ENCODE measurements around the gene GRIN3B. TPM values are rescaled to one million over a fixed set of nuclear protein-coding genes. Genes with fewer than 3 reads are reported as not detected.
A peak's percentile ranks its signal among the peaks of the same experiment; 100 is the strongest.

Gene GRIN3B
- total RNA-seq, 2 donors from 2014 or later: 0.05 TPM; not detected in 1

- DNase-seq (ENCODE audit: low spot score): no peak
- intact Hi-C loops (cut with DNase I): loop anchor here in 1 of 2 donors (1.0 kb wide), 1 partner anchor 24 kb away; no protein-coding TSS in a partner anchor
Measured at GRCh38 chr19:1000591-1001537, 645 bp downstream of the GRIN3B start.

- DNase-seq (ENCODE audit: low spot score): peak; percentile 91
- intact Hi-C loops (cut with DNase I): no loop called here
Measured at GRCh38 chr19:1001538-1002166, 1.4 kb downstream of the GRIN3B start.

DNA sequence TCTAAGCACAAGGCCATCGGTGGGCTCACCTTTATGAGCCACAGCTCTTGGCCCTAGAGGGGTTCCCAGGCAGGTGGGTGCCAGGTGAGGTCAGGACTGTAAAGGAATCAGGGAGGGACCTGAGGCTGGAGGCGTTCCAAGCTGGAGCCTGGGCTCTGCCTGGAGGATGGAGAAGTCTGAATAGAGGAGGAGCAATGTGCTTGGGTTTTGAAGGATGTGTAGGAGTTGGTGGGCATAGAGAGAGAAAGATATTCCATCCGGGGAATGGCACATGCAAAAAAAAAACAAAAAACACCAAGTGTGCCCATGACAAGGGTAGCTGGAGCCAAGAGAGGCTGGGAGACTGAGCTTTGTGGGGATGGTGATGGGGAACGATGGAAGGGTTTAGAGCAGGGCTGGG lies 2.4 kb downstream of the GRIN3B start:
- DNase-seq (ENCODE audit: low spot score): no peak
- intact Hi-C loops (cut with DNase I): no loop called here

DNA sequence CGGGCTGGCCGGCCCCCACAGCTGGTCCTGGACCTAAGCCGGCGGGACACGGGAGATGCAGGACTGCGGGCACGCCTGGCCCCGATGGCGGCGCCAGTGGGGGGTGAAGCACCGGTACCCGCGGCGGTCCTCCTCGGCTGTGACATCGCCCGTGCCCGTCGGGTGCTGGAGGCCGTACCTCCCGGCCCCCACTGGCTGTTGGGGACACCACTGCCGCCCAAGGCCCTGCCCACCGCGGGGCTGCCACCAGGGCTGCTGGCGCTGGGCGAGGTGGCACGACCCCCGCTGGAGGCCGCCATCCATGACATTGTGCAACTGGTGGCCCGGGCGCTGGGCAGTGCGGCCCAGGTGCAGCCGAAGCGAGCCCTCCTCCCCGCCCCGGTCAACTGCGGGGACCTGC lies 3.1 kb downstream of the GRIN3B start:
- intact Hi-C loops (cut with DNase I): no loop called here
- no peak for DNase-seq (ENCODE audit: low spot score)

DNA sequence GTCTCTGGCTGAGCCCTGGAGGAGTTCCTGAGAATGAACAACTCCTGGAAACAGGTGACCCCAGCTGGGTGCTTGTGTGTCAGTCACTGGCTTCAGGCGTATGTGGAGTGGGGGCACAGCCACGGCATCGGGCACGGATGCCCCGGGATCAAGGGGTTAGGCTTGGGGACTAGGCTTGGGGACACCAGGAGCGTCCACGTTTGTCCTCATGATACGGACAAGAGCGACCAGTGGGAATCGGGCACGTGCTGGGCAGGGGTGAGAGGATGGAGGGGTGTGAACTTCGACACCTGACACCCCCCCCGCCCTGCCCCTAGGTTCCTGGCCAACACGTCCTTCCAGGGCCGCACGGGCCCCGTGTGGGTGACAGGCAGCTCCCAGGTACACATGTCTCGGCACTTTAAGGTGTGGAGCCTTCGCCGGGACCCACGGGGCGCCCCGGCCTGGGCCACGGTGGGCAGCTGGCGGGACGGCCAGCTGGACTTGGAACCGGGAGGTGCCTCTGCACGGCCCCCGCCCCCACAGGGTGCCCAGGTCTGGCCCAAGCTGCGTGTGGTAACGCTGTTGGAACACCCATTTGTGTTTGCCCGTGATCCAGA lies 4.1 kb downstream of the GRIN3B start:
- intact Hi-C loops (cut with DNase I): no loop called here
- no peak for DNase-seq (ENCODE audit: low spot score)

DNA sequence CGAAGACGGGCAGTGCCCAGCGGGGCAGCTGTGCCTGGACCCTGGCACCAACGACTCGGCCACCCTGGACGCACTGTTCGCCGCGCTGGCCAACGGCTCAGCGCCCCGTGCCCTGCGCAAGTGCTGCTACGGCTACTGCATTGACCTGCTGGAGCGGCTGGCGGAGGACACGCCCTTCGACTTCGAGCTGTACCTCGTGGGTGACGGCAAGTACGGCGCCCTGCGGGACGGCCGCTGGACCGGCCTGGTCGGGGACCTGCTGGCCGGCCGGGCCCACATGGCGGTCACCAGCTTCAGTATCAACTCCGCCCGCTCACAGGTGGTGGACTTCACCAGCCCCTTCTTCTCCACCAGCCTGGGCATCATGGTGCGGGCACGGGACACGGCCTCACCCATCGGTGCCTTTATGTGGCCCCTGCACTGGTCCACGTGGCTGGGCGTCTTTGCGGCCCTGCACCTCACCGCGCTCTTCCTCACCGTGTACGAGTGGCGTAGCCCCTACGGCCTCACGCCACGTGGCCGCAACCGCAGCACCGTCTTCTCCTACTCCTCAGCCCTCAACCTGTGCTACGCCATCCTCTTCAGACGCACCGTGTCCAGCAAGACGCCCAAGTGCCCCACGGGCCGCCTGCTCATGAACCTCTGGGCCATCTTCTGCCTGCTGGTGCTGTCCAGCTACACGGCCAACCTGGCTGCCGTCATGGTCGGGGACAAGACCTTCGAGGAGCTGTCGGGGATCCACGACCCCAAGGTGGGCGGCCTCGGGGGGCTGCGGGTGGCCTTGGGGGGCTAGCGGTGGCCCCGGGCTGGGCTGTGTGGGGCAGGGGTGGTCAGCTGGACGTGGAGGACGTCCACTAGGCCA lies 4.8 kb downstream of the GRIN3B start:
- intact Hi-C loops (cut with DNase I): no loop called here
- no peak for DNase-seq (ENCODE audit: low spot score)

- DNase-seq (ENCODE audit: low spot score): no peak
- intact Hi-C loops (cut with DNase I): no loop called here
Measured at GRCh38 chr19:1006711-1007398, 6.6 kb downstream of the GRIN3B start.

- intact Hi-C loops (cut with DNase I): no loop called here
- no peak for DNase-seq (ENCODE audit: low spot score)
Measured at GRCh38 chr19:1007399-1008251, 7.4 kb downstream of the GRIN3B start.

DNA sequence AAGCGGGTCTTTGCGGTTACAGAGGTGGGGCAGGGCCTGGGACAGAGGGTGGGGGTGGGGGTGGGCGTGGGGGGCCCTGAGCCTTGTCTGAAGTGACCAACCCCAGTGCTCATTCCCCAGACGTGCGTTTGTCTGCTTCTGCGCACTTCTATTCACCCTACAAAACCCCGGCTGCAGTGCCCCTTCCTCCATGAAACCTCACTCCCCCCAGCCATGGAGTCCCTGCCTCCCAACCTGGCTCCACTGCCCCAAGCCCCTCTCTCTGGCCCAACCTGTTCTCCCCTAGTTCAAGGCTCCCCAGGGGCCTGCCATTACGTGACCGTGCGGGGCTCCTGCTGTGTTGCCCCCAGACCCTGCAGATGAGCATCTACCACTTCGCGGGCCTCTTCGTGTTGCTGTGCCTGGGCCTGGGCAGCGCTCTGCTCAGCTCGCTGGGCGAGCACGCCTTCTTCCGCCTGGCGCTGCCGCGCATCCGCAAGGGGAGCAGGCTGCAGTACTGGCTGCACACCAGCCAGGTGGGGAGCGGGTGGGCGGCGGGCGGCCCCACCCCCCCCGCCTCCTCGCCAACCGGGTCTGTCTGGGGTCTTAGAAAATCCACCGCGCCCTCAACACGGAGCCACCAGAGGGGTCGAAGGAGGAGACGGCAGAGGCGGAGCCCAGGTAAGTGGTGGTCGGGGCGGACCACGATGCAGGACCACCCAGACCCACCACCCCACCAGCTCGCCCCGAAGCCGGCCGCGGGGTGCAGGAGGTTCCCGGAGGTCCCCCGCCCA lies 8.2 kb downstream of the GRIN3B start:
- DNase-seq (ENCODE audit: low spot score): no peak

GRCh38 chr19:1009041-1009980 lies 9.1 kb downstream of the GRIN3B start:
- no peak for DNase-seq (ENCODE audit: low spot score)
- intact Hi-C loops (cut with DNase I): no loop called here

More for the DNA sequence above, 8.2 kb downstream of the GRIN3B start:
- intact Hi-C loops (cut with DNase I): no loop called here

- no peak for DNase-seq (ENCODE audit: low spot score)
- intact Hi-C loops (cut with DNase I): loop anchor here in 1 of 2 donors (10.0 kb wide), 1 partner anchor 175 kb away; no protein-coding TSS in a partner anchor
Measured at GRCh38 chr19:1009981-1010538, 9.8 kb downstream of the GRIN3B start.

DNA sequence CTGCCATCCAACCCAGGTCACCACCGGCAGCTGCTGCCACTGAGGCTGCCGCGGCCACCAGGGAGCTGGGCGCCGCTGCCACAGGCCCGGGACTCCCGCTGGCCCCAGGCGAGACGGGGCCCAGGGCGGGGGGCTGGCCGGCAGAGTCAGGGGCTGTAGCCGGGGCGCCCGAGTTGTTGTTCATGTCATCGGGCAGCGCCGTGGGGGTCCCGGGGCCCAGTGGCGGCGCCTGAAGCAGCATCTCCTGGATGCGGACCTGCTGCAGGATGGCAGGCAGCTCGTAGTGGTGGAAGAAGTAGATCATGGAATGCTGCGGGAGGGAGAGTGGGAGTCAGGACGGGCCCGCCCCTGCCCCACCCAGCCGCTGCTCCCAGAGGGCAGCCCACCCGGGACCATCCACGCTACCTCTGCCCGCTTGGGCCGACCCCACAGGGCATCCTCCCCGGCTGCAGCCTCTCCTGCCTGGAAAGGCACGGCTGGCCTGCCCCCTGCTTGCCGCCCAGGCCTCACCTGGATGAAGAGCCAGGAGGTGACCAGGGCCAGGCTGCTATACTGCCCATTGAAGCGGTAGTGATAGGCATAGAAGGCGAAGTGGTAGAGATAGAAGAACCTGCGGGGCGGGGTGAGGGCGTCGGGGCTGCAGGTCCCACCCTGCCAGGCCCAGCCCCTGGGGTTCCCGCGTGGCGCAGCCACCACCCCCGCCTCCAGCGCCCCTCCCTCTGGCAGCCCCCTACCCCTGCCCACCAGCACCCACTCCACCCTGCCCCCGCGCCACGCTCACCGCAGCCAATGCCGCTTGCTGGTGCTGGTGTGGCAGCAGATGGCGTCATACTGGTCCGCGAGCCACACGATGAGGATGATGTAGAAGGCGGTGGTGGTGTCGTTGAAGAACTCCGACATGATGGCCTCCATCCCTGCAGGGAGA lies 10.6 kb downstream of the GRIN3B start:
- intact Hi-C loops (cut with DNase I): loop anchor here in 1 of 2 donors (10.0 kb wide), 1 partner anchor 174 kb away; no protein-coding TSS in a partner anchor
- no peak for DNase-seq (ENCODE audit: low spot score)

DNA sequence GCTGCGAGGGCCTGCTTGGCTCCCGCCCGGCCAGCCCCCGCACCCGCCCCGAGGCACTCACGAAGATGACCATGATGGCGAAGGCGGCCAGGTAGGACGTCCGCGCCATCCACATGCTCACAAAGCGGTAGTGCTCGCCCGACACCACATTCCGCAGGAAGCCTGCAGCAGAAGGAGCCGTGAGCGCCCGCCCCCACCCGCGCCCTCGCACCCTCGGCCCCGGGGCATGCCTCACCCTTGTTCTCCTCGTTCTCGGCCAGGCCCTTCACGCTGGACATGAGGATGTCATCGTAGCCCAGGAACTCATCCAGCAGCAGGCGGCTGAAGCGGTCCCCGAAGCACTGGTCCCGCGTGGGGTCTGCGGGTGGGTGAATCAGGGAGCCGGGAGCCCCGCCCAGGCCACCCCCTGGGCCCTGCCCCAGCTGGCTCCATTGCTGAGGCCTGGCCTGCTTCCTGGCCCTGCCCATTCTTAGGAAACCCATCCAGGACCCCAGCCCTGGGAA lies 11.7 kb downstream of the GRIN3B start:
- intact Hi-C loops (cut with DNase I): loop anchor here in 1 of 2 donors (10.0 kb wide), 1 partner anchor 173 kb away; no protein-coding TSS in a partner anchor
- DNase-seq (ENCODE audit: low spot score): no peak

DNA sequence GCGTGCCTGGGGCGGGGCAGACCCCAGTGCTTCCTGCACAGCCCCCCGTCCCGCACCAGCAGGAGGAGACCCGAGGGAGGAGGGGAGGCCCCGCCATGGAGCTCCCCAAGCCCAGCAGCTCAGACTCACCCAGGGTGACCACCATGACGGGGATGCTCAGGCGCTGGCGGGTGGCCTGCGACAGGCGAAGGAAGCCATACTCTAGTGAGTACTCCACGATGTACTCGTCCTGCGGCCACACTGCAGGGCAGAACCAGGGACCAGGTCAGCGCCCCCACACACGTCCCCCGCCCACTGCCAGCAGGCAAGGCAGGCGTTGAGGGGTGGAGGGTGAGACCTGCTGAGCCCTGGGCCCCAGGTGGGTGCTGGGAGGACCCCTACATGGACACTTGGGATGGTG lies 12.1 kb downstream of the GRIN3B start:
- DNase-seq (ENCODE audit: low spot score): no peak
- intact Hi-C loops (cut with DNase I): loop anchor here in 1 of 2 donors (10.0 kb wide), 1 partner anchor 172 kb away; no protein-coding TSS in a partner anchor

All from posterior vena cava (tissue), 2 donors.